Epidermal melanocyte (primary cell): Measurements from ENCODE around the gene VSTM5.
"Not testable (repeated sequence)": the region's sequence is repeated elsewhere in the genome, so short reads cannot be mapped to it uniquely, and the experiment has no call there.

Source experiments
- DNase-seq: peaks from one replicate; pipeline ENCODE4 v3.0.0; 2011; ENCODE audit warnings: low spot score; ENCODE audit not compliant: insufficient read length

VSTM5 gene

GRCh38 chr11:93850594-93851018 lies at the start of gene VSTM5:
TSS of gene VSTM5 (minus strand) at chr11:93850618. CDS start at chr11:93850502, 116 bp downstream.
- DNase-seq, result no peak

- DNase-seq, result no peak
Observed at GRCh38 chr11:93895106-93895862, 44.9 kb upstream of the VSTM5 start.

GRCh38 chr11:93890391-93891051 lies 40.1 kb upstream of the VSTM5 start:
- DNase-seq, result no peak

GRCh38 chr11:93887111-93887510 lies 36.7 kb upstream of the VSTM5 start:
- no peak for DNase-seq

GRCh38 chr11:93879114-93879513 lies 28.7 kb upstream of the VSTM5 start:
- not testable (repeated sequence) for DNase-seq

GRCh38 chr11:93875637-93876036 lies 25.2 kb upstream of the VSTM5 start:
- no peak for DNase-seq

- no peak for DNase-seq
Observed at GRCh38 chr11:93871526-93871925, 21.1 kb upstream of the VSTM5 start.

GRCh38 chr11:93870616-93871015 lies 20.2 kb upstream of the VSTM5 start:
- DNase-seq, result no peak

- no peak for DNase-seq
Observed at GRCh38 chr11:93869830-93870229, 19.4 kb upstream of the VSTM5 start.

- DNase-seq, result not testable (repeated sequence)
Observed at GRCh38 chr11:93868404-93868803, 18.0 kb upstream of the VSTM5 start.

GRCh38 chr11:93861808-93862207 lies 11.4 kb upstream of the VSTM5 start:
- DNase-seq, result no peak

GRCh38 chr11:93858121-93858775 lies 7.8 kb upstream of the VSTM5 start:
- DNase-seq, result no peak

- no peak for DNase-seq
Observed at GRCh38 chr11:93857413-93858120, 7.1 kb upstream of the VSTM5 start.

GRCh38 chr11:93852242-93852641 lies 1.8 kb upstream of the VSTM5 start:
- DNase-seq, result no peak

- DNase-seq, result no peak
Observed at GRCh38 chr11:93849751-93850593, 446 bp downstream of the VSTM5 start.

GRCh38 chr11:93849201-93849600 lies 1.2 kb downstream of the VSTM5 start:
- no peak for DNase-seq

GRCh38 chr11:93846411-93846810 lies 4.0 kb downstream of the VSTM5 start:
- no peak for DNase-seq

GRCh38 chr11:93845181-93846092 lies 5.0 kb downstream of the VSTM5 start:
- DNase-seq, result no peak

- no peak for DNase-seq
Observed at GRCh38 chr11:93844568-93844967, 5.8 kb downstream of the VSTM5 start.

- DNase-seq, result no peak
Observed at GRCh38 chr11:93843906-93844305, 6.5 kb downstream of the VSTM5 start.
